NCI-H1048 (cell line): ENCODE measurements around the gene SLC17A8.

ENCODE experiments used
- DNase-seq: peaks from one replicate; lab custom pipeline; 2025; lab: John Stamatoyannopoulos, UW

Gene SLC17A8

GRCh38 chr12:100371146-100371545 is 14.3 kb downstream of the SLC17A8 start:
- no peak for DNase-seq

GRCh38 chr12:100372853-100373640 is 16.2 kb downstream of the SLC17A8 start:
- no peak for DNase-seq

- no peak for DNase-seq
Observed at GRCh38 chr12:100375038-100375735, 18.3 kb downstream of the SLC17A8 start.

- no peak for DNase-seq
Observed at GRCh38 chr12:100376161-100376560, 19.3 kb downstream of the SLC17A8 start.

- no peak for DNase-seq
Observed at GRCh38 chr12:100381379-100381778, 24.5 kb downstream of the SLC17A8 start.

- DNase-seq = no peak
Observed at GRCh38 chr12:100382338-100382737, 25.5 kb downstream of the SLC17A8 start.

- DNase-seq = no peak
Observed at GRCh38 chr12:100383586-100384558, 27.0 kb downstream of the SLC17A8 start.

- DNase-seq = no peak
Observed at GRCh38 chr12:100384559-100384935, 27.7 kb downstream of the SLC17A8 start.

- DNase-seq = no peak
Observed at GRCh38 chr12:100388382-100388781, 31.5 kb downstream of the SLC17A8 start.

- DNase-seq = no peak
Observed at GRCh38 chr12:100391856-100392255, 35.0 kb downstream of the SLC17A8 start.

- no peak for DNase-seq
Observed at GRCh38 chr12:100393200-100393599, 36.3 kb downstream of the SLC17A8 start.

GRCh38 chr12:100395811-100396210 is 38.9 kb downstream of the SLC17A8 start:
- no peak for DNase-seq

- no peak for DNase-seq
Observed at GRCh38 chr12:100398307-100398706, 41.4 kb downstream of the SLC17A8 start.

GRCh38 chr12:100399095-100399494 is 42.2 kb downstream of the SLC17A8 start:
- no peak for DNase-seq

GRCh38 chr12:100401660-100402059 is 44.8 kb downstream of the SLC17A8 start:
- no peak for DNase-seq

GRCh38 chr12:100402763-100403162 is 45.9 kb downstream of the SLC17A8 start:
- no peak for DNase-seq

- no peak for DNase-seq
Observed at GRCh38 chr12:100403446-100403845, 46.6 kb downstream of the SLC17A8 start.

- peak; percentile 5 for DNase-seq
Observed at GRCh38 chr12:100404769-100405407, 48.0 kb downstream of the SLC17A8 start.

GRCh38 chr12:100413001-100413400 is 56.1 kb downstream of the SLC17A8 start:
- no peak for DNase-seq

- DNase-seq = no peak
Observed at GRCh38 chr12:100414739-100415138, 57.9 kb downstream of the SLC17A8 start.

GRCh38 chr12:100422646-100423045 is 65.8 kb downstream of the SLC17A8 start:
- DNase-seq = no peak

- no peak for DNase-seq
Observed at GRCh38 chr12:100426145-100426544, 69.3 kb downstream of the SLC17A8 start.
